Liver (tissue), 3 donors: Measurements from ENCODE around the gene SNRPA.

Experiments
- CTCF ChIP-seq: fragments of 150-350 bp; IDR thresholded peaks from 2 replicates; pipeline ENCODE4 v1.5.1; 2017; ENCODE audit warnings: improper control_type of control experiment, low read depth, low read length; ENCODE audit not compliant: missing input control
- GABPA ChIP-seq, 2 donors: IDR thresholded peaks in 1 of 2; conservative IDR thresholded peaks in 1 of 2; 2 replicates each; pipeline ENCODE4 v1.6.1; 2016; ENCODE audit warnings: antibody characterized with exemption in 2 of 2, mild to moderate bottlenecking in 1 of 2, moderate library complexity in 1 of 2
- JUND ChIP-seq, 2 donors: IDR thresholded peaks; 2 replicates each; pipeline ENCODE4 v1.6.1; 2016; ENCODE audit warnings: antibody characterized with exemption in 2 of 2
- RAD21 ChIP-seq, 2 donors: IDR thresholded peaks; 2 replicates each; pipeline ENCODE4 v1.6.1; 2016; ENCODE audit warnings: antibody characterized with exemption in 2 of 2, mild to moderate bottlenecking in 2 of 2
- donor health status: healthy.
- donor health status: healthy.

GRCh38 chr19:40809358-40810086 lies 58.5 kb downstream of the SNRPA start:
- TF ChIP-seq CTCF: no peak
- TF ChIP-seq RAD21 (IDR thresholded peaks at IDR 0.05): no peak
- no peak for TF ChIP-seq JUND (IDR thresholded peaks at IDR 0.05)
- no peak for TF ChIP-seq GABPA (IDR thresholded peaks at IDR 0.05 in 1 of 2, conservative IDR thresholded peaks at IDR 0.05 in 1 of 2)
